Frontal cortex (tissue), 4 donors: Measurements from ENCODE around the gene TPI1. TPM values are rescaled to one million over a fixed set of nuclear protein-coding genes. Genes with fewer than 3 reads are reported as not detected.
"Not testable (repeated sequence)": the region's sequence is repeated elsewhere in the genome, so short reads cannot be mapped to it uniquely, and the experiment has no call there.

ENCODE experiments used
- DNase-seq, 2 donors: peaks; one replicate each; pipeline ENCODE4 v3.0.0; 2012; ENCODE audit warnings: low spot score in 2 of 2
- FAIRE-seq: peaks from 2 replicates; lab custom pipeline; 2012; peaks lifted over from hg19 to GRCh38; lab: Jason Lieb, UNC
- total RNA-seq: library from RNA; depleted of rRNA; stranded (reverse); fragments of >200 nt; gene quantifications from one replicate; pipeline ENCODE4 v1.2.3, GENCODE V29; 2014
- donor health status: control.
- donor health status: control.
- donor health status: control.

TPI1 gene
- total RNA-seq, 1 donor from 2014 or later = 293 TPM

DNA sequence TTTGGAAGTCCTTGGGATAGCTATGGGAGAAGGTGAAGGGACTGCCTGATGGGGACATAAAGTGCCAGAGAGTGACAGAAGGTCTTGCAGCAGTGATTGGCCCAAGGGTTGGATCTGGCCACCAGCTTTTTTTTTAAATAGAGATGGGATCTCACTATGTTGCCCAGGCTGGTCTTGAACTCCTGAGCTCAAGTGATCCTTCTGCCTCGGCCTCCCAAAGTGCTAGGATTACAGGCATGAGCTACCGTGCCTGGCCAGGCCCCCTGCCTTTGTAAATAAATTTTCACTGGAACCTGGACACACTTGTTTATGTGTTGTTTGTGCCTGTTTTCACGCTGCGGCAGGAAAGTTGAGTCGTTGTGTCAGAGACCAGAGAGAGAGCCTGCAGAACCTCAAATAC lies 2.0 kb upstream of the TPI1 start:
- not testable (repeated sequence) for FAIRE-seq

GRCh38 chr12:6866163-6866919 lies 990 bp upstream of the TPI1 start:
- no peak for FAIRE-seq
- DNase-seq = no peak

More for the DNA sequence above, 2.0 kb upstream of the TPI1 start:
- DNase-seq = not testable (repeated sequence)

GRCh38 chr12:6866920-6867412 lies 365 bp upstream of the TPI1 start:
- peak in 1 of 2 donors; percentile 34 for DNase-seq

GRCh38 chr12:6868211-6869048 lies 1.1 kb downstream of the TPI1 start:
- no peak for DNase-seq
- FAIRE-seq = no peak

More at GRCh38 chr12:6866920-6867412, 365 bp upstream of the TPI1 start:
- FAIRE-seq = no peak

DNA sequence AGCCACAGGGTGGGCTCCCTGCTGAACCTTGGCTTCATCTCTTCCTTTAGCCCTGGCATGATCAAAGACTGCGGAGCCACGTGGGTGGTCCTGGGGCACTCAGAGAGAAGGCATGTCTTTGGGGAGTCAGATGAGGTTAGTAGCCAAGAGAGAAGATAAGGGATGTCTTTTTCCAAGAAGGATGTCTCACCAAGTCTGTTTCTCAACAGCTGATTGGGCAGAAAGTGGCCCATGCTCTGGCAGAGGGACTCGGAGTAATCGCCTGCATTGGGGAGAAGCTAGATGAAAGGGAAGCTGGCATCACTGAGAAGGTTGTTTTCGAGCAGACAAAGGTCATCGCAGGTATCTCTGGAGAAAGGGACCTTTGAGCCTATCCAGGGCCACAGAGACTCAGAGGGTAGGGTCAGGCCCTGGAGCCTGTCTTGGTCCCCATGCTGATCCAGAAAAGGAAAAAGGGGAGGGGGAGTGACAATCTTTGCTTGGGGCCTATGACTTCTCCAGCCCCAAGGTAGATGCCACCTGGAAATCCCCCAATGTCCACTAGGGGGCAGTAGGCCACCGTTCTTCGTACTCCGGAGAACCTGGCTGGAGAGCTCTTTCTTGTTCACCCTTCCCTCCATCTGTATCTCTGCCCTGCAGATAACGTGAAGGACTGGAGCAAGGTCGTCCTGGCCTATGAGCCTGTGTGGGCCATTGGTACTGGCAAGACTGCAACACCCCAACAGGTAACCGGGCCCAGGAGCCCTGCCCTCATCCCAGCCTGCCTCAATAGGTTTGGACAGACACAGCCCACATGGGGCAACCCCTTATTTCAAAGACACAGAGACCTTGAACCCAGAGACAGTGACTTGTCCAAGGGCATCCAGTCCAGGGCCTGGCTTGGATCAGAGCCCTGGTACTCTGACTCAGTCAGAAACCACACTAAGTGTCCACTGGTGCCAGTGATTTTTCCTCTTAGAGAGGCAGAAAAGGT lies 2.0 kb downstream of the TPI1 start:
- FAIRE-seq (no peak), DNase-seq (peak; percentile 75 to 78)

- not testable (repeated sequence) for FAIRE-seq
These were observed 3.0 kb downstream of the TPI1 start for GRCh38 chr12:6870304-6870703.

GRCh38 chr12:6871052-6871957 lies 4.0 kb downstream of the TPI1 start:
- DNase-seq (no peak), FAIRE-seq (no peak)

More at GRCh38 chr12:6870304-6870703, 3.0 kb downstream of the TPI1 start:
- not testable (repeated sequence) for DNase-seq

DNA sequence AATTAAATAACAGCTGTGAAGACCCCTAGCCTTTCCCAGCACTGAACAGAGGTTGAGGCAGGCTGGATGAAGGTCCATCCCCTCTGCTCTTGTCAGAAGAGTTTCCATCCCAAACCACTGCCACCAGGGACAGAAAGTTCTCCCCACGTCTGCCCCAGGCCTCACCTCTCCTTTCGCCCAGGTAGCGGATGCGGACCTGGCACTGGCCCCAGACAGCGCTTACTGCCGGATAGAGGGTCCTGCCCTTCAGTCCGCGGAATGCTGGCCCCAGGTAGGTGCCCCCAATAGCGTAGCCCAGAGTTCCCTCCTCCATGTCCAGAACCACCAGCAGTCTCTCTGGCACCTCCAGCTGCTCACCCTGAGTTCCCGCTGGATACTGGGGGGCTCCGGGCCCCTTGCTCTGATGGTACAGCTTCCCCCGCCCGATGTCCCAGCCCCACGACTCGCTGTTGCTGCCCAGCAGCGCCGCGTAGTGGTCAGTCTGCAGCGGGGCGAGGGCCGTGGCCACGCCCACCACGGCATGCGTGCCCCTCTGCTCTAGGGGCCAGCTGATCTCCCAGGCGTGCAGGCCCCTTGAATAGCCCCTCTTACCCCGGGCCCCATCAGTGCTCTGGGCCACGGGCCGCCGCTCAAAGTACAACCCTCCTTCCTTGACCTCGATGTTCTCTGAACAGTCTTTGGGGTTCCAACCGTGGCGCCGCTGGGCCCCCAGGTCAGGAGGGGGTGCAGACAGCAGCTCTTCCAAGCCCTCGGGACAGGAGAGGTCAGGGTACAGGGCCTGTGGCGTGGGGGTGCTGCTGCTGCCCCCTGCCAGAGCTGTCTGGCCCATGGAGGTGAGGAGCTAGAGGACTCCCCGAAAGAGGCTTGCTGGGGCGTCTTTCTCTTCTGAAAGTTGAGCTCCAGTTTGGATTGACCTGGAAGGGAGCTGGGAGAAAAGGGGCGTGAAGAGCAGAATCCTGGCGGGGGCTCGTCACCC lies 5.0 kb downstream of the TPI1 start:
- DNase-seq (peak; percentile 83 to 86), FAIRE-seq (no peak)

- DNase-seq (peak; percentile 93 to 94), FAIRE-seq (no peak)
These were observed 6.0 kb downstream of the TPI1 start, which contains the start of gene SPSB2 for GRCh38 chr12:6873094-6874014. SPSB2 (minus strand) TSS chr12:6873303; CDS start chr12:6872901, 402 bp downstream.

GRCh38 chr12:6874015-6874368 lies 6.7 kb downstream of the TPI1 start:
- not testable (repeated sequence) for DNase-seq

GRCh38 chr12:6879824-6880223 lies 12.5 kb downstream of the TPI1 start:
- not testable (repeated sequence) for FAIRE-seq, DNase-seq

More at GRCh38 chr12:6874015-6874368, 6.7 kb downstream of the TPI1 start:
- not testable (repeated sequence) for FAIRE-seq

DNA sequence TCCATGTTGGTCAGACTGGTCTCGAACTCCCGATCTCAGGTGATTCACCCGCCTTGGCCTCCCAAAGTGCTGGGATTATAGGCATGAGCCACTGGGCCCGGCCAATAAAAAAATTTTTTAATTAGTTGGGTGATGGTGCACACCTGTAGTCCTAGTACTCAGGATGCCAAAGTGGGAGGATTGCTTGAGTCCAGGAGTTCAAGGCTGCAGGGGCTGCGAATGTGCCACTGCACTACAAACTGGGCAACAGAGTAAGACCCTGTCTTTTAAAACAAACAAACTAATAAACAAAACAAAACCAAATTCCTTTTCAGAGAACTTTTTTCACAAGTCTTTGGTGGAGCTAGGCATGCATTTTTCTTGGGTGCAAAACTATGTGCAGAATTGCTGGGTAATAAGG lies 15.9 kb downstream of the TPI1 start:
- DNase-seq (no peak), FAIRE-seq (no peak)

DNA sequence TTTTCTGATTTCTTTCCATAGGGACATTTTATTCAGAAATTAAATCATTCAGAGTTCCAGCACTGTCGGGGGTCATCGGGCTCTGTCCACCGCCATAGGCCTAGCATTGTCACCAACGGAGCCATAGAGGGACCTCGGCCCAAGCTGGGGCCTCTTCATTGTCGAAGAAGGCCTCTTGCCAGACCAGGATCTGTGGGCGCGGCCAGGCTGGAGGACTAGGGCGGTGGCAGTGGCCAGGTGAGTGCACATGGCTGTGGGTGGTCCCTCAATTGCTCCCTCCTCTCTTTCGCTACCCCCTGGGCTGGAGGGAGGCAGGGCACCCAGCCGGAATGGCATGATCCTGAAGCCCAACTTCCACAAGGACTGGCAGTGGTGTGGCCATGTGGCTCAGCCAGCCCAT lies 16.4 kb downstream of the TPI1 start:
- FAIRE-seq = no peak
- no peak for DNase-seq

DNA sequence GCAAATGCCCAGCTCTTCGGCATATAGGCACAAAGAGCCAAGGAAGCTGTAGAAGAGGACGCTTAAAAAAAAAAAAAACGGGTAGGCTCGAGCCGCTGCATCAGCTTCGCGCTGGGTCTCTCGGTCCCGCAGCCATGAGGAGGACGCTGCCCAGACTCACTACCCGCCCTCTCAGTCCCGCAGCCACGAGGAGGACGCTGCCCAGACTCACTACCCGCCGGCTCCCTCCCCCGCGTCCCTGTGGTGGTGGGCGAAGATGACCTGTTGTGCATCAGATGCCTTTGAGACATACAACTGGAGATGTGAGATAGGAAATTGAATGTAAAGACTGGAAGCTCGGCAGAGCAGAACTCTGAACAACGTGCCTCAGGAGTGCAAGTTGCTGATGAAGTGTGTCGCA lies 17.2 kb downstream of the TPI1 start:
- DNase-seq (no peak), FAIRE-seq (no peak)

DNA sequence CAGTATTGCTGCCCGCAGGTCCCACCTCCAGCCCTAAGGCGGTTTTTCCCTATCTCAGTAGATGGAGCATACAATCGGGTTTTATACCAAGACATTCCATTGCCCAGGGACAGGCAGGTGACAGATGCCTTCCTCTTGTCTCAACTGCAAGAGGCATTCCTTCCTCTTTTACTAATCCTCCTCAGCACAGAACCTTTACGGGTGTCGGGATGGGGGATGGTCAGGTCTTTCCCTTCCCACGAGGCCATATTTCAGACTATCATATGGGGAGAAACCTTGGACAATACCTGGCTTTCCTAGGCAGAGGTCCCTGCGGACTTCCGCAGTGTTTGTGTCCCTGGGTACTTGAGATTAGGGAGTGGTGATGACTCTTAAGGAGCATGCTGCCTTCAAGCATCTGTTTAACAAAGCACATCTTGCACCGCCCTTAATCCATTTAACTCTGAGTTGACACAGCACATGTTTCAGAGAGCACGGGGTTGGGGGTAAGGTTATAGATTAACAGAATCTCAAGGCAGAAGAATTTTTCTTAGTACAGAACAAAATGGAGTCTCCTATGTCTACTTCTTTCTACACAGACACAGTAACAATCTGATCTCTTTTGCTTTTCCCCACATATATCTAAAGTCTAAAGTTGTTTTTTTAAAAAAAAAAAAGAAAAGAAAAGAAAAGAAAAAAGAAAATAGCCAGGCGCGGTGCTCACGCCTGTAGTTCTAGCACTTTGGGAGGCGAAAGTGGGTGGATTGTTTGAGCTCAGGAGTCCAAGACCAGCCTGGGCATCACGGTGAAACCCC lies 19.1 kb downstream of the TPI1 start:
- not testable (repeated sequence) for DNase-seq, FAIRE-seq
